HG02840 (cell line): ENCODE data around the gene THBS2.
"Not testable (repeated sequence)": the region's sequence is repeated elsewhere in the genome, so short reads cannot be mapped to it uniquely, and the experiment has no call there.

Experiments
- ATAC-seq: cut with Tn5 transposase; IDR thresholded peaks from one replicate; pipeline ENCODE4 v1.9.1; 2021; ENCODE audit warnings: mild to moderate bottlenecking, moderate library complexity, moderate number of reproducible peaks; ENCODE audit not compliant: unreplicated experiment, low FRiP score

THBS2 gene

DNA sequence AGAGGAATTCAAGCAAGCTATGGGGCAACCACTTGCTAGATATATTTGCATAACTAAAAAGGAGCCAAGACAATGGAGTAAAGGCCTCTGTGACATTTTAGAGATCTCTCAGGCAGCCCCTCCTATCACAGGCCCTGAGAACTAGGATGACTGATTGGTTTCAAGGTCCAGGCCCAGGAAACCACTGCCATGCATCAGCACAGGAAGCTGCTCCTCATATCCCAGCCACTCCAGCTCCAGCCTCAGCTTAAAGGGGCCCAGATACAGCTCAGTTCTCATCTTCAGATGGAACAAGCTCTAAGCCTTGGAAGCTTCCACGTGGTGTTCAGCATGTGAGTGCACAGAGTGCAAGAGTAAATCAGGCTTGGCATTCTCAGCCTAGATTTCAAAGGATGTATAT, 21.1 kb upstream of the THBS2 start:
- no peak for ATAC-seq

DNA sequence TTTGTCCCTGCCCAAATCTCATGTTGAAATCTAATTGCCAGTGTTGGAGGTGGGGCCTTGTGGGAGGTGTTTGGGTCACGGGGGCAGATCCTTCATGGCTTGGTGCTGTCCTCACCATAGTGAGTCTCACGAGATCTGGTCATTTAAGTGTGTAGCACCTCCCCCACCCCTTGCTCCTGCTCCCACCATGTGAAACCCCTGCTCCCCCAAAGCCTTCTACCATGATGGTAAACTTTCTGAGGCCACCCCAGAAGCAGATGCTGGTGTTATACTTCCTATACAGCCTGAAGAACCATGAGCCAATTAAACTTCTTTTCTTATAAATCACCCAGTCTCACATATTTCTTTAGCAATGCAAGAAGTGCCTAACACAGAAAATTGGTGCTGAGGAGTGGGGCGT, 19.9 kb upstream of the THBS2 start:
- no peak for ATAC-seq

DNA sequence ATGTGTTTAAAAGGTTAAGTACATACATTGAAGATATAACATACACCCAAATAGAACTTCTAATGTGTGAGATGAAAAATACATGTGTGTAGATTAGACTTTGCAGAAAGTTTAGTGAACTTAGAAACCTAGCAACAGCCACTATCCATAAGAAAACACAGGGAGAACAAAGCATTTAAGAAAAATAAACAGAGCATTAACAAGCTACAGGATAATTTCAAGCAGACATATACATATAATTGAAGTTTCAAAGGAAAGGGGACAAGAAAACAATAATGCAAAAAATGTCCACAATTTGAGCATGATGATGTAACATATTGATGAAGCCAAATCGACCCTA, 18.2 kb upstream of the THBS2 start:
- no peak for ATAC-seq

DNA sequence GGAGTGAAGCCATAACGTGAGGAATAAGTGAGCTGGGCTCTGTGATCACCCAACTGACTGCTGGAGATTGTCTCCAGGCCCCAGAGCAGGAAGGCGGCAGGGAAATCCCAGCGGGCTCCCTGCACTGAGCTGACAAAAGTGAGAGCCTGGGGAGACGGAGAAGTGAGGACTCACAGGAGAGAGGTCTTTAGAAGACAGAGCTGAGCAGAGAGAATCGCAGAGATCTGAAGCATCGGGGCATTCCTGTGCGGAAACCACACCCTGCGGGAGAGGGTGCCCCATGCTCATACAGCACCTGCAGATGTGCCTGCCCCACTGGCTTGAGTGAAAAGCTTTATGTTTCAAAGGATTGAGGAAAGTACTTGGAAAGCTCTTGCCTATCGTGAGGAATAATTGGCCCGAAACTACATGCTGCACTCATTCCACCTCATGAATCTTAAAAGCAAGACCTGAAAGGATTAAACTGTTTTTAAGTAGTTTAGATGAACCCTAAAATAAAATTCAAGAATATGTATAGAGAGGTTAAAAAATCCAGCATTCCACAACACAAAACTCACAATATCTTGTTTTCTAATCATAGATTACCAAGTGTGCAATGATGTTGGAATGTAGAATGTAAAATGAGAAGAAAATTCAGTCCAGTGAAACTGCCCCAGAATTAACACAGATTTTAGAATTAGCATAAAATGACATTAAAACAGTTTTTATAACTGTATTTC, 17.7 kb upstream of the THBS2 start:
- no peak for ATAC-seq

DNA sequence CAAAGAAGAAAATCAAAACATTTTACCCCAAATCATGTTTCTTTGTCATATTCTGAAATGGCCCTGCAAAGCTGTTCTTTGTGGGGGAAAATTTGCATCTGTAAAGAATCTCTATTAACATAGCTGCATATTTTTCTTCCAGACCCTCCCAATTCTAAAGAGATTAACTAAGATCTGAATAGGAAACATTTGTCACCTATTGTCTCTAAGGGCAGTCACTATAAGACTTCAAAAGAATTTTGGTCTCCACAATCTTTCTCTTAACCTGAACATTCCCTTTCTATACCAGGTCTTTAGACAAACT, 16.4 kb upstream of the THBS2 start:
- not testable (repeated sequence) for ATAC-seq

DNA sequence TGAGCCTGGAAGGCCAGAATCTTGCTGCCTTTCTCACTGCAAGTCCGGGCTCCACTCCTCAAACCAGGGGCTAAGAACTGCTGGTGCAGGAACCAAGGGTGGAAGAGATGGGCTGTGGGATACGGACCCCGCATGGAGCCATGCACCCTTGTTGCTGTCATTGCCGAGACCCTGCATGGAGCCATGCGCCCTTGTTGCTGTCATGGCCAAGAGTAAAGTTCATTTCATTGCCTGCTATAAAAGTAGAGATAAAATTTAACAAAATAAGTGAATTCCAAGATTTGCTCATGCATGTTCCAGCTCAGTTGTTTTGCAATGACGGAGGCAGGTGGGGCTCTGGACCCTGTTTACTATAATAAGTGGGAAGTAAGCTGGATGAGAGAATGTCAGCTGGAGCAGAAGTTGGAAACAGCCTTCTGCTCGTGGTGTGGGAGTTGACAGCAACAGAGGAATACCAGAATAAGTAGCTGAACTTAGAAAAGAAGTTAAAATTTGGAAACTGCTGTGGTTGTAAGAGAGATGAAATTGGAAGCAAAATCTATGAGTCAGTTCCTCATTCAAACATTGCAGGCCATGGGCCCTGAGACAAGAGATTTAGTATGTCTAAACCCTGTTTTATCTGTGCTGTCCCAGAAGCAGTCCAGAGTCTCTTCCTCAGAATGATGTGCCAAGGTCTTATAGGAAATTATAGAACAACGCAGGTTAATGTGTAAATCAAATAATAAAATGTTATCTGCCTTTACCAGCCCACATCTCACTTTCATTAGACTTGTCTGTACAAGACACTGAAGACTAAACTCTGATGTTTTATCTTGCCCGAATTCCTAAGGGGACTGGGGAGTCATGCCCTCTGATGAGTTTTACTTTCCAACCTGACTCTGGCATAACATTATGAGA, 15.8 kb upstream of the THBS2 start:
- no peak for ATAC-seq

DNA sequence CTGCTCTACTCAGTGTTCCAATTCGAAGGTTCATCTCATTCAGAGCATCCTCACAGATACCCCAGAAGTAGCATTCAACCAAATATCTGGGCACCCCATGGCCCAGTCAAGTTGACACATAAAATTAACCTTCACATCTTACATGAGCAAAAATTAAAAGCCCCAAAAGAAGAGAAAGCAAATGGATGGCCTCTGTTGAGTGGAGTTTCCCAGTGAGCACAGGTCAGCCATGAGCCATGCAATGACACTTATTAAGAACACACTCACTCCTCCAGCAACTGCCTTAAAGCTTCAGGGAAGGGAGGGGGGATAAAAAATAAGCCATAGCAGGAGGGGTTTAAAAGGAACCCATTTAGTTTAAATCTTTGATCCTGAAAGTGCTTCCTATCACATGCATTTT, 14.6 kb upstream of the THBS2 start:
- ATAC-seq: no peak

DNA sequence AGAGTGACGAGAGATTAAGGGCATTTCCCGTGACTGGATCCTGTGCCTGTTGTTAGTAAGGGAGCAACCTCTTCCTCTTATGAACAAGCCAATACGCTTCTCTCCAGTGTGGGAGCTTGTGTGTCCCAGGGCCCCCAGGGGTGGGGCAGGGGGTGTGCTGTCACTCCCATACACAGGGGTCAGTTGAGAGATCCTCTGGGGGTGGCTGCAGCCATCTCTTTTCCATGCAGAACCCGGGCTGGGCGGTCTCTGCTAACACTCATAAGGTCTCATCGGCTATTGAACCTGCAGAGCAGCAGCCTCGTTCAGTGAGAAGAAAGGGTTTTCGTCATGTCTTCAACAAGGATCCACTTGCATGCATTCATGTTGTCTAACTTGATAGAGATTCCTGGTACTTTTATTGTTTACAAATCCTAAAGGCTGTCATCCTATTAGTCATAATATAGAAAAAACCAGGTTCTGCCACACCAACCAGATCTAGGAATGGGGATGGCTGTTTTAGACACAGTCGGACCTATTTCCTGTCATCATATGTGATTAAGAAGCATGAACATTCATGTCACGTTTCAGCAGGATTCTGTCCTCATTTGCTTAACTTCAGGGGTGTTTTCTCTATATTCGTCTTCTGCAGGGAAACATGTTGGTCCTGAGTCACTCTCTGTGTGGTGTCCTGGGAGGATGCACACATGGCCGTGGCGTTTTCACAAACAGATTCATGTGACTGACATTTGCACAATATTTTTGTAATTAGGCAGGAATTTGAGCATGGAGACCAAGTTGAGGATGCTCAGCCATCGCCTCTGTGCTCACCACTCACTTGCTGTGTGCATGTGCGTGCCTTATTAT, 13.3 kb upstream of the THBS2 start:
- ATAC-seq: no peak

DNA sequence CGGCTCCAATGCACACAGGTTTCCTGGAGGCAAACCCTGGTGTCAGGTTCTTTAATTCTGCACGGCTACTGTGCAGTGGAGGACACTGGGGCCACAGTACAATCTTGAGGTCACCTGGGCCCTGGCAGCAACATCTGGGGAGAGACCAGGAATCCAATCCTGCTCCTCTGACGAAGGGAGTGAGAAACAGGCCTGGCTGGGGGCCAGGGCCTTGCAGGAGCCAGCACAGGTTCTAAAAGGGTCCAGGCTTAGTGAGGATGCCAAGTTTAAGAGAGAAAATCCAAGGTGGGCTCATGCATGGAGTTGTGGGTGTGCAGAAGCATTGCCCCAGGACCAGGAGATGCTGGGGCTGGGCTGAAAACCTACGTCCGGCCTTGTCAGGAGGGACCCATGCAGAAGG, 12.6 kb upstream of the THBS2 start:
- ATAC-seq: no peak

DNA sequence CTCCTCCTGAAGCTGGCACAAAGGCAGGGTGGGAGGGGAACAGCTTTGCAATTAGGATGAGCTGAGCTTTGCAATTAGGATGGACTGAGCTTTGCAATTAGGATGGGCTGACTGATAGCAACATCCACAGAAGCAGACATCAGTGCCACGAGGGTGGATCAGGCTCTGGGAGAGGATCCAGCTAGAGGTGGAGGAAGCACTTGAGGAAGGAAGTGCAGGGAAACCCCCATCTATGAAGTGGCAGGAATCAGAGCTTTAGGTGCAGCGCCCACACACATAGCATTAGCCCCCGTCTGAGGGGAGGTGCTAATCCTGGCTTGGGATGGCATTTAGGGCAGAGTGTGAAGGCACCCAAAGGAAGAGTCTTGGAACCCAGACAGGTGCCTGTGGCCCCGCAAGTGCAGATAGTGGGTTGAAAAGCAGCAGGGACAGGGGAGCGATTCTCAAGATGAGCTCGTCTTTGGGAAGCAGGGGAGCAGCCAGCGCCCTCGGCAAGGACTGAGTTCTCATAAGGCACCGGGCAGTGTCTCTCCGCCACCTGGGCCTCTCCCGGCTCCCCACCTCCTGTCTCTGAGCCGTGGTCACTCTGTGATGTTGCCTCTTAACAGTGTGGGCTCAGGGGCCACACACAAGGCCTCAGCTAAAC, 12.0 kb upstream of the THBS2 start:
- ATAC-seq: no peak

DNA sequence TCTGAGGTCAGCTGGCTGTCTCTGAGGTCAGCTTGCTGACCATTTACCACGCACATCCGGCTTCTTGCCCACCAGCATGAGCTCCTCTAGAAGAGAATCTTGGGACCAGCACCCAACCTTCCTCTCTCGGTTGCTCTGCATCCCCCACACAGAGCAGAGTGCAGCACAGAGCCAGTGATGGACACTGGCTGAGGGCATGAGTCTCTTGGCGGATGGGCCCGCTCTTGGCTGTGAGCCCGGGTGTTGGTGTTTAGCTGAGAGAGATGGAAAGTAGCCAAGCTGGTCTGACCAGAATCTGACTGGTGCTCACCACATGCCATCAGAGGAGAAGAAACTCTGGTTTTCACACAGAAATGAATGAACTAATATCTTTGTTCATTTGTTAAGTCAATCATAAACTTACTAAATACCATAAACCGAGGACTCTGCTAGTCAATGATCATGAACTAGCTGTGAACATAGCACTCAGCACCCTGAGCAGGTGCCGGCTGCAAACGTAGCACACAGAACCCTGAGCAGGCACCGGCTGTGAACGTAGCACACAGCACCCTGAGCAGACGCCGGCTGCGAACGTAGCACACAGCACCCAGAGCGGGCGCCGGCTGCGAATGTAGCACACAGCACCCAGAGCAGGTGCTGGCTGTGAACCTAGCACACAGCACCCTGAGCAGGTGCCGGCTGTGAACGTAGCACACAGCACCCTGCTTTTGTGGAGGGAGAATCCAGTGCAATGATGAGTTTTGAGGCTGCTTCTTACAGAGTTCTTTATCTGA, 10.4 kb upstream of the THBS2 start:
- ATAC-seq: no peak

DNA sequence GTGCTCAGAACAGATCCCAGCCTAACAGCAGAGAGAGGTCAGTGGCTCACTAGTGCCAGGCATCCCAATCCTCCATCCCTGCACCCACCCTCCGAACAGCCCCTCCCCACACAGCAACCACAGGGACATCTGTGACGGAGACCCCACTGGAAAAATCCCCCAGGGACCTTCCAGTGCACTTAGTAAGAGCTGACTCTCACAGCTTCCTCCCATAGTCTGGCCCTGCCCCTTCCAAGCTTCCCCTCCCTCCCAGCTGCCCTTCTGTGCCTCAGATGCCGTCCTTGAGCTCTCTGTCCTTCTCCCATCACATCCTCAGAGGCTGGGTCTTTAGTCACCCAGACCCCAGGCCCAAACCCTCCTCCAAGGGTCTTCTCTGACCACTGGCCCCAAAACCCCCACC, 9.7 kb upstream of the THBS2 start:
- no peak for ATAC-seq

DNA sequence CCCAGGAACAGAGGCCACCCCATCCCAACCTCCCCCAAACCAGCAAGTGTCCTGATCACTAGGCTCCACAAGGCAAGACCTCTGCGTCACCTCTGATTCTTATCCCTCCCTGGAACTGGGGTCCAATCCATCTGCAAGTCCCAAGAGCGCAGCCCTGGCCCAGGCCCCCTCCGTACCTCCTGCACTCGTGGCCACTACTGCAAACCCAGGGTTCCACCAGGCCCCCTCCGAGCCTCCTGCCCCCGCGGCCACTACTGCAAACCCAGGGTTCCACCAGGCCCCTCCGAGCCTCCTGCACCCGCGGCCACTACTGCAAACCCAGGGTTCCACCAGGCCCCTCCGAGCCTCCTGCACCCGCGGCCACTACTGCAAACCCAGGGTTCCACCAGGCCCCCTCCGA, 9.0 kb upstream of the THBS2 start:
- ATAC-seq: not testable (repeated sequence)

DNA sequence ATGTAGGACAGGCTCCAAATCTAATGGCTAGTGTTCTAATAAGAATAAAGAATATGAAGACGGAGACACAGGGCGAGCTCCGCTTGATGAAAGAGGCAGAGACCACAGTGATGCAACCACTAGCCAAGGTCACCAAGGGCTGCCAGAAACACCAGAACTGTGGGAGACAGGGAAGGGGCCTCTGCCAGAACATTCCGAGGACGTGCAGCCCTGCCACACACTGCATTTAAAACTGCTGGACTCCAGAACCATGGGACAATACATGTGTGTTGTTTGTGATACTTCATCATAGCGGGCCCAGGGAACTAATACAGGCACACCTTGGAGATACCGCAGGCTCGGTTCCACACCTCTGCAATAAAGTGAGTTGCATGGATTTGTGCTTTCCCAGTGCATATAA, 2.9 kb upstream of the THBS2 start:
- ATAC-seq: no peak

DNA sequence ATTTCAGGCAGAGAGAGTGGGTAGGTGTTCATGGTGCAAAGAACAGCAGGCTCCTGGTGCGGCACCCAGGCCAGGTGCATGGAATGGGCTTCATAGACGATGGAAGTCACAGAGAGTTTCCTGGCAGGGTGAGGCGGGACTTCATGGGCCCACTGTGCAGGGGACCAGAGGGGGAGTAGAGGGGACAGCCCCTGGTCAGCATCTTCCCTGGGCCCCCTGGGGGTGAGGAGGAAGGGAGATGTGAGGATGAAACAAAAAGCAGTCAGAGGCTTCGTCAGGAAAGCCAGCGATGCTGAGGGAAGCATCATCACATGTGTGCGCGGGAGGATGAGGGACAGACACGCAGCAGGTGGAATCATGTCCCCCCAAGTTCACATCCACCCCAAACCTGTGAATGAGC, 2.4 kb upstream of the THBS2 start:
- ATAC-seq: no peak

DNA sequence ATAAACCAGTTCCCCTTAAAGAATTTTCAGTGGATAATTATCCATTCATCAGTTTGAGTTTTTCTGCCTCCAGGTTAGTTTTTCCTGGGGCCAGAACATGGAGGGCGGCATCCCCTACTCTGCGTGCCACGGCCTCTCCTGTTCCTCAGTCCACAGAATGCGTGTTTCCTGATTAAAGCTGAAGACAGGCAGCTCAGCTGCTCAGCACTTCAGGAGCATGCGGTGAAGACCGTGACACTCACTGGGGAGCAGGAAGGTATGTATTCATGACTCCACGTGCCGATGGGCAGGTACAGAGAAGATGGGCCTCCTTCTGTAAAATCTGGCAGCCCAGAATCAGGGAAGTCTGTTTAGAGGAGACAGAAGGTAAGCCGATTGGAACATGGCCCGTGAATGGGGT, 2.0 kb upstream of the THBS2 start:
- ATAC-seq: no peak

DNA sequence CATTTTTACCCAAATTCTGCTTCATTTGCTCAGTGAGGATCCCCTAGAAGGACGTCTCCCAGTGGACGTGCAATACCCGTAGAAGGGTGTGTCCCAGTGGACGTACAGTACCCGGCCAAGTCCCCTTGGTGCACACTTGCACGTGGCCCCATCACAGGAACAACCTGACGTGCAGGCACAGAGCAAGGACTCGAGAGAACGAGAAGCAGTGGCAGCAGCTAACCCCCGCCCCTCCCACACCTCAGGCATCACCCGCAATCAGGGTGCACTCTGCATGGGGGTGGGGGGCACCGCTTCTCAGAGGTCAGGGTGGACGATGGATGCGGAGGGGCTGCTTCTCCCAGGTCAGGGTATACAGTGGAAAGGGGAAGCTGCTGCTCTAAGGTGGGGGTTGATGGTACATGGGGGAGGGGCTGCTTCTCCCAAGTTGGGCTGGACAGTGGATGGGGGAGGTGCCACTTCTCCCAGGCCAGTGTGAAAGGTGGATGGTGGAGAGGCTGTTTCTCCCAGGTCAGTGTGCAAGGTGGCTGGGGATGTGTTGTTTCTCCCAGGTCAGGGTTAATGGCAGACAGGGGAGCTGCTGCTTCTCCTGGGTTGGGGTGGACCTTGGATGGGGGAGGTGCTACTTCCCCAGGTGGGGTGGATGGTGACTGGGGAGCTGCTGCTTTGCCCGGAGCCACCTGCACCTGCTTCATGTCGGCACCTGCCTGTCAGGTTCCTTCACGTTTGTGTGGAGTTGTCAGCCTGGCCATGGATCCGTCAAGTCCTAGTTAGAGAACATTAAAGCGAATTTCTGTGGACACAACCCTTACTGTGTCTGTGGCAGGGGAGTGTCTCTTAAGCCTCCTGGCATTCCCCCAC, 1.0 kb upstream of the THBS2 start:
- ATAC-seq: no peak

DNA sequence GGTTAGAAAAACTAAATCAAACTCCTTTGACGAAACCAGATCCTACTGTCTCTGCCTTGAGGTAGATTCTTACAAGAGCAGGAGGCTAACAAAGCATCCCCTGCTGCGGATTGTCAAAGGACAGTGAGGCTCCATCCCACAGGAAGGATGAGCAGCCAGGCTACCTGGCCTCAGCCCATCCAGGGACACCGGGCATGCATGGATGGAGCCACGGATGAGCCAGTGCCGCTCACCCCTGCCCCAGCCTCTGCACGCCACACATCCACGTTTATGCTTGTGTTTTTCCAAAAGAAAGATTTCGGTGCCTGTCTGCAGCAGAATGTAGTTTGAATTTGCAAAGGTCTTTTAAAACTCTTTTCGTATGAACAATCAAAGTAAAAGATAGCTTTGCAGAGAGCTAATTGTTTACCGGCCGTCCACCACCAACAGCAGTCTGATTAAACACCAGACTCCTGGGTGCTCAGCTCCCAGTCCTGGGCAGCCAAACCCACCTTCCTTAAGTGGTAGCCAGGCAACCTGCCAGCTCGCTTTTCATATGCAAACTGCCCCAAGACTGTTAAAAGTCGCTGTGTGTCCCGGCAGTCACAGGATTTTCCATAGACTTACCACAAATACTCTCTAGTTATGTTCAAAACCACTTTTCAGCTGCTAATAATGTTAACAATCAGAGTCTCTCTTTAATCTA, 999 bp downstream of the THBS2 start:
- no peak for ATAC-seq
